Measurements from ENCODE around the gene UTF1.

- TF ChIP-seq THAP7 (CRISPR knock-in tag; IDR thresholded peaks at IDR 0.05) (no peak), ZNF274 (IDR thresholded peaks at IDR 0.05; ENCODE audit: borderline replicate concordance, low read depth, low read length) (no peak), SMARCA5 (IDR thresholded peaks at IDR 0.05) (no peak), CTCF (IDR thresholded peaks at IDR 0.05 in 2 of 3, conservative IDR thresholded peaks at IDR 0.05 in 1 of 3; ENCODE audit: insufficient read depth in 2 of 3, low read depth in 1 of 3, low read length in 3 of 3) (no peak), SAFB2 (IDR thresholded peaks at IDR 0.05; ENCODE audit: borderline replicate concordance, low read depth, low read length, severe bottlenecking) (no peak), ELF1 (tag; IDR thresholded peaks at IDR 0.05) (no peak), MAZ (CRISPR knock-in tag; conservative IDR thresholded peaks at IDR 0.05 in 1 of 2, IDR thresholded peaks at IDR 0.05 in 1 of 2) (no peak), ZNF143 (CRISPR knock-in tag; IDR thresholded peaks at IDR 0.05) (no peak), NKRF (IDR thresholded peaks at IDR 0.05; ENCODE audit: borderline replicate concordance) (no peak), CREB5 (CRISPR knock-in tag; IDR thresholded peaks at IDR 0.05) (no peak), PCBP2 (IDR thresholded peaks at IDR 0.05; ENCODE audit: low read depth, low read length, poor library complexity, severe bottlenecking) (no peak)
These were observed 43.0 kb downstream of the UTF1 start for GRCh38 chr10:133272964-133273420.

Measured in K562 (cell line).